Activated CD8-positive, alpha-beta memory T cell treated with anti-CD3 and anti-CD28 coated beads, Interleukin-2, amount 50 U/mL, for 24 hours (primary cell): ENCODE measurements around the gene EFNA4.

ENCODE experiments used
- DNase-seq: peaks from one replicate; pipeline ENCODE4 v3.0.0-alpha.2; 2020; ENCODE audit errors: extremely low read depth

EFNA4 gene

GRCh38 chr1:155033524-155033923, 30.0 kb upstream of the EFNA4 start, which contains the start of the genes DCST1 and DCST2:
Gene DCST1 (plus strand): TSS chr1:155033824. CDS start chr1:155034037, 213 bp downstream.
Gene DCST2 (minus strand): TSS chr1:155033781. CDS start chr1:155033701, 80 bp downstream.
- no peak for DNase-seq

DNA sequence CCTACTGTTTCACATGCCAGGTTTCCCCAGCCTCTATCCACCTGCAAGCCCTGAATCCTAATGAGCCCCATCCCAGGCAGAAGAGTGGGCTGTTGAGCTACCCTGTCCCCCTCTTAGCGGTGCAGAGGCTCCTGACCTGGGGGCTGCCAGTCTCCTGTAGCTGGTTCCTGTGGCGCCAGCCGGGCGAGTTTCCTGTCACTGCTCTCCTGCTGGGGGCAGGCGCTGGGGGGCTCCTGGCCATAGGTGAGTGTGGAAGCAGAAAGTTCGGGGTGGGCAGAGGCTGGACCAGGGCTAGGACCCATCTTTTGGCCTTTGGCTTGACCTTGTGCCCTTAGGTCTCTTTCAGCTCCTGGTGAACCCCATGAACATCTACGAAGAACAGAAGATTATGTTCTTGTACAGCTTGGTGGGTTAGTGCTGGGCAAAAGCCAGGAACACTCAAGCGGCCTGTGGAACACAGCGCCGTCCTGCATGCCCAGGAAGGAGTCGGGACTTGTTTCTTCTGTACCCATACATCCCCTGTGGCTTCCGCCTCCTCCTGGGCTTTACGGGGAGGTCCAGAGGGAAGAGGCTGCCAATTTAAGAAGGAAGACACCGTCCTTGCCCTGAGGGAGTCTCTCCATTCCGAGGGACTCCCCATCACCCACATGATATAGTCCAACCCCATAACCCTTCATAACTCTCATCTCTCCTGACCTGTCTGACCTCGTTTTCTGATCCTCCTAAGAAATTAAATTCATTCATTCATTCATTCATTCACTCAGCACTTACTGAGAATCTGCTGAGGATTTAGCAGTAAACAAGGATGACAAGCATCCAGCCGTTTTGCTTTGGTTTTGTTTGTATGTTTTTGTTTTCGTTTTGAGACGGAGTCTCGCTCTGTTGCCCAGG, 29.0 kb upstream of the EFNA4 start:
- DNase-seq, result no peak

DNA sequence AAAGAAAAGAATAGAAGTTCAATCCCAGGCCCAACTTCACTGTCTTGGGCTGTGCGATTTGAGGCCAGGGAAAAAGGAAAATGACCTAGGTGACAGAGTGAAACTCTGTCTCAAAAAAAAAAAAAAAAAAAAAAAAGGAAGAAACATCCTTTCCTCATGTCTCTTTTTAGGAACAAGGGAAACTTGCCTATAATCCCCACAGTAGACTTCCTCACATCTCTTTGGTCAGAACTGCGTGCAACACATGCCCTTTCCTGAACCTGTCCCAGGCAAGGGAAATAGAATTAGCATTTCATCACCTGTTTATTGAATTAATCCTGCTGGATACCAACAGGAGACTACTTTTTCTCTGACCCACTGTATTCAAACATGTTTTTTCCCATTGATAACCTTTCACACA, 27.6 kb upstream of the EFNA4 start:
- DNase-seq, result no peak

- DNase-seq, result no peak
Measured at GRCh38 chr1:155037043-155037442, 26.5 kb upstream of the EFNA4 start.

DNA sequence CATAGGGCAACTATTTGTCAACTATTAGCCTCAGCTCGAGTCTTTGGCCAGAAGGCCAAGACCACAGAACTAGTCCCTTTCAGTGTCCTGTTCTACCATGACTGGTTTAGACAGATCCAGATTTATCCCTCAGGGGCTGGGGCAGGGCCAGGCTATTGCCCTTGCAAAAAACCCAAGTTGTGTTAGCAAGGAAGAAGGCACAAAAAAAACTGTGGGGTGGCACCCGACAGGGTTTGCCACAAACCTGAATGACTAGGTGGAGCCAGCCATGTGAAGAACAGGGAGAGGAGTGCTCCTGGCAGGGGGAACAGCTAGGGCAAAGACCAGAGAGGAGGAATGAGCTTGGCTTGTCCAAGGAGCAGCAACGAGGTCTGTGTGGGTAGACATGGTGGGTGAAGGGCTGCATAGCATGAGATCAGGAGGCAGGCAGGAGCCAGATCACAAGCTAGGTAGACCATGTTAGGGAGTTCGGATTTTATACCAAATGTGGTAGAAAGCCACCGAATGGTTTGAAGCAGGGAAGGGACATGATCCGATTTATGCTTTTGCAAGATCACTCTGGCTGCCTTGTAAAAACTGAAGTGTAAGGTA, 25.6 kb upstream of the EFNA4 start:
- no peak for DNase-seq

GRCh38 chr1:155038602-155039307, 24.8 kb upstream of the EFNA4 start:
- DNase-seq, result no peak

GRCh38 chr1:155039308-155039669, 24.3 kb upstream of the EFNA4 start:
- no peak for DNase-seq

DNA sequence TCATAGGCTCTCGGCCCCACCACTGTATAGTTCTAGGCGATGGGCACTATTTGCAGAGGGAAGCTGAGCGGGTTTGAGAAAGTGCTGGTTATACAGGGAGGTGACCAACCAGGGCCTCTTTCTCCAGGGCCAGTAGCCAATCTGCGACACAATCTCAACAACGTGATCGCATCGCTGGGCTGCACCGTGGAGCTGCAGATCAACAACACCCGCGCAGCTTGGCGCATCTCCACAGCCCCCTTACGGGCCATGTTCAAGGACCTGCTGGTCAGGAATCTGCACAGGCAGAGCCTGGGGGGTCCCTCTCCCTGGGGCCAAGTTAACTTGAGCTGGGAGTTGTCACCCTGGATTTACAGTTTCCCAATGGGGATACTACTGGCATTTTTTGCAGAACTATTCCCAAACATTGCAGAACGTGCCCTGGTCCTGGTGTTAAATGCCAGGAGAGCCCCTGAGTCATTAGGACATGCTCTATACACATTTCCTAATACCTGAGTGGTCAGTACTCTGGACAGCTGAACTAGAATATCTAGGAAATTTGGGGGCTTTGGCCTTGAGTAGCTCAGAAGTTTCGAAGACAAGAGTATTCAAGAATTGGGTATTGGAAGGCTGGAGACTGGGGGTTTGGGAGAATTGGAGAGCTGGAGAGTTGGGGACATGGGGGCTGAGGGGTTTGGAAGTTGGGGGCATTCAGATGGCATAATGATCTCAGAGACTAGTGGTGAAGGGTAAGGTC, 23.0 kb upstream of the EFNA4 start:
- no peak for DNase-seq

- DNase-seq, result no peak
Measured at GRCh38 chr1:155042789-155043188, 20.8 kb upstream of the EFNA4 start.

DNA sequence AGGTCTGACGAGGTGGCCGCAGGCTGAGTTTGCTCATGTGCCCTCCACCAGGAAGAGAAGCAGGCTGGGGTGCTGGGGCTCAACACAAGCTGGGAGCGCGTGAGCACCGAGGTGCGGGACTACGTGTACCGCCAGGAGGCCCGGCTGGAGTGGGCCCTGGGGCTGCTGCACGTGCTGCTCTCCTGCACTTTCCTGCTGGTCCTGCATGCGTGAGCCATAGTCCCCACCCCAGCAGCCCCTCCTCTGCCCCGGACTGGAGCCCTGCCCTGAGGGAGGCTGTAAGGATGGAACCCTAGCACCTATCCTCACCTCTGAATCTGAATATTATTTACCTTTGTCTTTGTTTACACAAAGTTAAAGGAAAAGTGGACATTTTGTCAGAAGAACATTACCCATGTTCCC, 20.2 kb upstream of the EFNA4 start:
- no peak for DNase-seq

DNA sequence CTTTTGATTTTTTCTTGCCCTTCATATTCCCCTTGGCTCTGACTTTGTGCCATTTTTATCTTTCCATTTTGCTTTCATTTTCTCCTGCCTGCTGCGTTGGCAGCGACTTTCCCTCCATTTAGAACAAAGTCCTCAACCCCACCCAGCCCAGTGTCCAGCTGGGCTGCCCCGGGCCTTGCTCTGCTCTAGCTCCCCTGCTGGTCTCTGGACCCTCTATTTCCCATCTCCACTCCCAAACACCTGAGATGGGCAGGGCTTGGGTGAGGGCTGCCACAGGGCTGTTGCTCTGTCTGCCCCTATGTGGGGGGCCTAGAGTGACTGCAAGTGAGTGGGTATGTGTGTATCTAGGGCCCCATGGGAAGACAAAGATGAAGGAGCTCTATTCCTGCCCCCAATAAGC, 19.7 kb upstream of the EFNA4 start:
- no peak for DNase-seq

DNA sequence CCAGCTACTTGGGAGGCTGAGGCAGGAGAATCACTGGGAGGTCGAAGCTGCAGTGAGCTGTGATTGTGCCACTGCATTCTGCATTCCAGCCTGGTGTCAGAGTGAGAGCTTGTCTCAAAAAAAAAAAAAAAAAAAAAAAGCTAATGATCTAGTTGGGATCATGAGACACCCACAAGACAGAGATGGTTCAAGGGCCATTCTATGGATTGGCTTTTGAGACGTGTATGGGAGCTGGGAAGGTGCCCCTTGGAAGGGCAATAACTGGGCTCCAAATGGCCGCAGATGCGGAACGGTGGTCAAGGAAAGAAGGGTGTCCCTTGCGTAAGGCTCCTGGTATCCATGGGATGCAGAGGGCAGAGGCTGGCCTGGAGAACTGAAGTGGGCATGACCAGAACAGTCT, 19.2 kb upstream of the EFNA4 start:
- DNase-seq, result no peak

DNA sequence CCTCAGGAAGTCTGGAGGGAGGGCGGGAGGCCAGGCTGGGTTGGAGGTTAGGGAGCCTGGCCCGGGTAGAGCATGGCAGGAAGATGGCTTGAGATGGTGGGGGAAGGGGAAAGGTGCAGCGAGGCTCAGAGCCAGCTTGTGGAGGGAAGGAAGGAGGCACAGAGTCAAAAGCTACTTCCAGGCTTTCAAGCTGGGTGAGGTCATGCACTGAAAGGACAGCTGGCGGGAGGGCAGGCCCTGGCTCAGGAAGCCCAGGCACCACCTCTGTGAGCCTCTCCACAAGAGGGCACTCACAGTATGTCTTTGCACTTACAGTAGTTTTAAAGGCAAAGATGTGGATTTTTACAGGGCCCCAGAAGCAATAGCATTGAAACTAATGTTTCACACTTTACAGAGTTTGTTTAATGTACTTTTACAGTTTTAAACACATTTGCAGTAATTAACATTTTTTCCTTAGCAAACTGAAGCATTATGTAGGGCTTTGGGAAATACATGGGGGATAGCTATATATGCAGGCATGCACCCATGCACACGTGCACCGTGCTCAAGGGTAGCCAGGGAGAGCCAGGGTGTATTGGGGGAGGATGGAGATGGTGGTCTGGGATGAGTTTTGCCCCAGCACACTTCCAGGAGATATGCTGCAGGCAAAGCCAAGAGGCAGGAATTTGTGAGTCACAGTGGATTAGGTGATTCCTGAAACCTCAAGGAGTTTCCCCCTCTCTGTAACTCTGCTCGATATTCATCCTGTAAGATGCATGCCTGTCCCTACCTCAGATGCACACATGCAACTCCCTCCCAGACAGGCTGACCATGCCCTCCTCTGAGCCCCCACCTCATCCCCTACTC, 18.5 kb upstream of the EFNA4 start:
- DNase-seq, result no peak

DNA sequence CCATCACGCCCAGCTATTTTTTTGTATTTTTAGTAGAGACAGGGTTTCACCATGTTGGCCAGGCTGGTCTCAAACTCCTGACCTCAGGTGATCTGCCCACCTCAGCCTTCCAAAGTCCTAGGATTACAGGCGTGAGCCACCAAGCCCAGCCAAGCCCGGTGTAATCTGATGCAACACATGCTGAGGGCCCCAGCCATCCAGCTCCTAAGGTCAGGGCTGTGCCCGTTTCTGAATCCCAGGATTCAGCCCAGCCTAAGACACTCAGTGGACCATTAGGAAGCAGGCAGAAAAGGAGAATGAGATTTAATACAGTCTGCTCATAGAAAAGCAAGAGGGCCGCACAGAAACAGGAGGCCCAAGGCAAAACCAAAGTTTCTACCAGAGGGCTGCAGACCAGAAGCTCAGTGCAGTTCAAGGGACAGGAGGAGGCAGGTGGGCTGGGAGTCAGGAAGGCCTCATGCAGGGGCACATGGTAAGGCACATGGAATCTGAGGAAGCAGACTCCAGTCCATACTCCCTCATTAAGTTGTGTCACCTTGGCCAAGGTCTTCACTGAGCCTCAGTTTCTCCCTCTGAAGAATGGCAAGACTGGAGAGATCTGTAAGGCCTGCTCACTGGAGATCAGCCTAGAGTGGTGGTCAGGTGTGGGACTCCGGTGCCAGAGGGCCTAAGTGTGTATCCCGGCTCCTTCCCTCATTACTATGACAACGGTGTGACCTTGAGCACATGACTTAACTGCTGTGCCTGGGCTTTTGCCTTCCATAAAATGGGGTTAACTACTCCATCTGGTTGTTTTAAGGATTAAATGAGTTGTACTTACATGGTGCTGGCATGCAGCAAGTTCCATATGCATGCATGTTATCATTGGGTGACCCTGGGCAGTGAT, 14.8 kb upstream of the EFNA4 start:
- no peak for DNase-seq

DNA sequence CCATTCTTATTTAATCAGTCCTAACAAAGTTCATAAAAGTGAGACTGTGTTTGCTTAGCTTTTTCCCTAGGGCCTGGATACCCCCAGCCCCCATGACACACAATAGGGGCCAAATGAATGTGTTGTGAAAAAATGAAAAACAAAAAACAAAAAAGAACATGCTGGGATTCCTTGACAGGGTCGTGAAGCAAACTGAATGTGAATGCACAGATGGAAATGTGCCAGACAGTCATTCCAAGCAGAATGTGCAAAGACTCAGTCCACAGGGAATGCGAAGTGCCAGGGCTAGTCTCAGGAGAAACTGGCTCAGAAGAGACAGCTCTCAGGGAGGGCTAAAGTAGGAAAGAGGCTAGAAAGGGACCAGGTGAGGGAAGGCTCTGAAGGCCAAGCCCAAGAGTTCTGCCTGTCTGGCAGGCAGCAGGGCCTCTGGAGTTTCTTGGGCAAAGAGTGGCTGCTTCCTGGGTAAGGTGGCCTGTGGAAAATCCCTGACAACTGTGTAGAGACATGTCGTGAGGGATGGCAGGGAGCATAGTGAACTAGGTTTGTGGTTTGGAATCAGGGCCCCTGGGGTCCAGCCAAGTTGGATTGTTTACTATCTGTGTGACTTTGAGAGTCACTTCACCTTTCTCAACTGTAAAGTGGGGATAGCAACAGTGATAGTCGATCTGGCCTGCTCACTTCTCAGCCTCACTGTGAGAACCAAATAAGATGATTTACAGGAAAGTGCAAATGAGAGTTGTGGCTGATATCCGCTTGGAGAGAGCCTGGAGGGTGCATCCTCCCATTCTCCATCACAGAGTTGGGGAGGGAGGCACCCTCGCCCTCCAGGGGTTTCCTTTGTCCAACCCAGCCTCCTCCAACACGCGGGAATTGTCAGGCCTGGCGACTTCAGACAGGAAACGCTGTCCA, 13.6 kb upstream of the EFNA4 start:
- DNase-seq, result no peak

- DNase-seq, result peak; percentile 36
Measured at GRCh38 chr1:155050560-155051341, 12.8 kb upstream of the EFNA4 start, which contains the start of gene ADAM15. Gene ADAM15 (plus strand): TSS chr1:155051316. CDS start chr1:155051387, 71 bp downstream.

GRCh38 chr1:155051342-155051776, 12.2 kb upstream of the EFNA4 start:
- no peak for DNase-seq
